GM18508 (cell line): ENCODE measurements around the gene RXRA.

Source experiments
- ATAC-seq: cut with Tn5 transposase; IDR thresholded peaks from one replicate; pipeline ENCODE4 v1.9.1; 2021; ENCODE audit warnings: moderate number of reproducible peaks; ENCODE audit not compliant: insufficient read depth, unreplicated experiment

The RXRA gene

DNA sequence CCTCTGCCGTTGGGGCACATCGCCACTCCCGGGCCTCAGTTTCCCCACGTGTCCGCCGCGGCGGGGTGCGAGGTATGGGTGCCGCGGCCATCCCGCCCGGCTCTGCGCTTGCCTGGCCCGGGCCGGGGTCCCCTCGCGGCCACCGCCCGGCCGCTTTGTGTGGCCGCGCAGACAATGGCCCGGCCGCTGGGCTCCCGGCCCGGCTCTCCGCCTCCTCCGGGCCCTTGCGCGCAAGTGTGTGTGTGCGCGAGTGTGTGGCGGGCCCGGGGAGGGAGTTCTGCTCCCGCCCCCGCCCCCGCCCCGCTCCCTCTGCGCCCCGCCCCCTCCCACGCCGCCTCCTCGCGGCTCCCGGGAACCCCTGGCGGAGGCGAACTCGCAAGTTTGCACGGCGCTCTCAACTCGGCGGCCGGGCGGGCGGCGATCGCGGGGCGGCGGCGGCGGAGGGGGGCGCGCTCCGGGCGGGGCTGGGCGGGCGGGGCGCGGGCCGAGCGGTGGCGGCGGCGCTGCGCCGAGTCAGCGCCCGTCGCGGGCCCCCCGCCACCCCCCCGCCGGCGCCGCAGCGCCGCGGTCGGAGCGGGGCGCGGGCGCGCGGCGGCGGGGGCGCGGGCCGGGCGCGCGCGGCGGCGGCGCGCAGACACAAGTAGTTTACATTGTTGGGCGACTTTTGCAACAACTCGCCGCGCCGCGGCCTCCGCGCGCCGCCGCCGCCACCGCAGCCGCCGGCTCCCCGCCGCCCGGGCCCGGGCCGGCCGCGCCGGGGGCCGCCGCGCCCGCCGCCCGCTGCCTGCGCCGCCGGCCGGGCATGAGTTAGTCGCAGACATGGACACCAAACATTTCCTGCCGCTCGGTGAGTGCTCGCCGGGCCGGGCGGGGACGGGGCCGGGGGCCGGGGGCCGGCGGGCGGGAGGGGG, at the start of gene RXRA:
TSS of gene RXRA (plus strand) at position 643 of the 911 bp plus-strand sequence. CDS start at position 820, 177 bp downstream.
- ATAC-seq: no peak

DNA sequence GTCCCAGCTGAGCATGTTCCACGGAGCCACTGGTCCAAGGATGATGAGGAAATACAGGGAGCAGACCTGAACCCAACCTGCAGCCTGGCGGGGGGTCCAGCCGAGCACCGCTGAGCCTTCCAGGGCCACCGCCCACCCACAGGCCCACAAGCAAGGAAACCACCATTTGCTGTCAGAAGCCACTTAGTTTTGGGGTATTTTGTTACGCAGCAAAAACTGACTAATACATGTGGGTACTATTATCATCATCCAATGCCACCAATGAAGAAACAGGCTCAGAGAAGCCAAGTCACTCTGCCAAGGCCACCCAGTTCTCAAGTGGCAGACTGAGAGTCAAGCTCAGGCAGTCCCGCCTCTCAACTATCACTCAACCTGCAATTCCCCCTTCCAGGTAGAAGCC, 48.0 kb upstream of the RXRA start:
- ATAC-seq: no peak

DNA sequence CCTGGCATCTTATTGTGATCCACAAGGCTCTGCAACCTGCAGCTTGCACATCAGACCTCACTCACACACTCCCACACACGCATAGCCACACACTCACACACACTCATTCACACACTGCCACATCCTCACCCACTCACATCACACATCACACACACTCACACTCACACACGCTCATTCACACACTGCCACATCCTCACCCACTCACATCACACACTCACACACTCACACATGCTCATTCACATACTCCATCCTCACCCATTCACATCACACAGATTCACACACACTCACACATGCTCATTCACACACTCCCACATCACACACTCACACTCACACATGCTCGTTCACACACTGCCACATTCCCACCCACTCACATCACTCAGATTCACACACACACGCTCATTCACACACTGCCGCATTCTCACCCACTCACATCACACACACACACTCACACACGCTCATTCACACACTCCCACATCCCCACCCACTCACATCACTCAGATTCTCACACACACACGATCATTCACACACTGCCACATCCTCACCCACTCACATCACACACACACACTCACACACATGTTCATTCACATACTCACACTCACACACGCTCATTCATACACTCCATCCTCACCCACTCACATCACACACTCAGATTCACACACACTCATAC, 47.1 kb upstream of the RXRA start:
- ATAC-seq: no peak

DNA sequence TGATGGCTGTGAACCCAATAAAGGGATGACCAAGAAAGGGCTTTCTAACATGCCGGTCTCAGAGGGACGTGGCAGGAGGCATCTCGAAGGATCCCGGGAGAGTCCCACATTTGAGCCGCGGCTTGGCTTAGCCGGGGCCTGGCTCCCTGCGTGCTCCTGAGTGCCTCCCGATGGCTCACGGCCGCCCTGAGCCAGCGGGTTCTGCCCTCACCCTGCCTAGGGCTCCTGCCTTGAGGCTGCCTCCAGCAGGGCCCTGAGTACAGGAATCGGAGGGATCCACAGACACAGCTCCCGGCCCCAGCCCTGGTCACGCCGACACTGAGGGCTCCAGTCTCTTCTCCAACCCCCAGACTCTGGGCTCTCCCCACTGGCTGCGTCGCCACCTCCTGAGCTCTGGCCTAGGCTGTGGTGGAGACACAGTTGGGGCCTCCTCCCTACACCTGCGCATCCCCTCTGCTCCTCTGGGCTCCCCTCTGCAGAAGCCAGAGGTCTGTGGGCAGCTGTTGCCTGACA, 44.1 kb upstream of the RXRA start:
- no peak for ATAC-seq

DNA sequence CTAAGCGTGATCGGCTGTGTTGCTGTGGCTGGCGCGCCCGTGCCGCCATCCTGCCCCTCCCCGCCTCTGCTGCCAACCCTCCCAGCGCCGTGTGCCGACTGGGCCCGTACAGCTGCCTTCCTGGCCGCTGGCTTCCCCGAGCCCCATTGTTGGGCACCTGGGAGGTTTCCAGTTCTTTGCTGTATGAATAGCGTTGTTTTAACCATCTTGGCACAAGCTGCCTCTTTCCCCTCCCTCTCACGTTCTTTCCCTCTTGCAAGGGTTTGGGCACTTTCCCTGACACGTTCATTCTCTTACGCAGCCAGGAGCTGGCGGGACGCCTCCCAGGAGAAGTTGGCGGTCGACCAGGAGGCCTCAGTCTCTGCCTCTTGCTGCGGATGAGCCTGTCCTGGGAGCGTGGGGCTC, 43.1 kb upstream of the RXRA start:
- no peak for ATAC-seq

DNA sequence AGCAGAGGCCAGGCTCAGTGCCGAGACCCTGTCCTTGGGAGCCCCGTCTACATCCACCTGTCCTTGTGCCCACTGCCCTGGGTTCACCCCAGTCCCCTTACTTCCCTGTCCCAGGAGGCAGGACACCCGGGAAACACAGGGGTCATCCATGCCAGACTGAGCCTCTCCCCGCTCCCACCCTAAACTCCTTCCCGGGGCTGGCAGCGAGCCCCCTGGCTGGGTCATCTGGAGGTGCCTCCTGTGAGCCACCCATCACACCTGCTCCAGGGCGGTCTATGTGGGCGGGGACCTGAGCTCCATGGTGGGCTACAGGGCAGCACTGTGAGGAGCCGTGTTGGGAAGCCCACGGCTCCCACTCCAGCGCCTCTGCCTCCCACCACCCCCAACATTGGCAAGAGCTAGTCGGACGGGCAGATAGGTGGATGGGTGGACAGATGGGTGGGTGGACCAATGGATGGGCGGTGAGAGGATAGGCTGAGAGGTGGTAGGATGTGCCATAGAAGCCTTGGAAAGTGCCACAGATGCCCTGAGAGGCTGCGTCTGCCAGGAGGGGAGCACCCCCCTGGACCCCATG, 42.5 kb upstream of the RXRA start:
- no peak for ATAC-seq

DNA sequence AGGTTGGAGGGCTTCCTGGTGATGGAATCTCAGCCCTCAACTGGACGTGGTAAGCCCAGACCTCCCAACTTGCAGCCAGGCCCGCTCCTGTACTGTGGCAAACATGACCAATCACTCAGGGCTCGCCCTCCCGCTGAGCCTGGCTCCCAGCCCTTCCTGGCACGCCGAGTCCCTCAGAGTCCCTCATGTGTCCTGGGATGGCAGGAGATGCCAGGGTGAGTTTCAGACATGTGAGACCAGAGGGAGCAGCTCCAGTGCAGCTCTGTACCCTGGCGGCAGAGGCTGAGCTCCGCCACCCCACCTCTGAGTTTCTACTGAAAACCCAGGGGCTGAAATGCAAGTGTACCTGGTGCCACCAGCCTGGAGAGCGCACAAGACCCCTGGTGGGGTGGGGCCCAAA, 42.0 kb upstream of the RXRA start:
- ATAC-seq: no peak

GRCh38 chr9:134284741-134285140, 41.5 kb upstream of the RXRA start:
- no peak for ATAC-seq

DNA sequence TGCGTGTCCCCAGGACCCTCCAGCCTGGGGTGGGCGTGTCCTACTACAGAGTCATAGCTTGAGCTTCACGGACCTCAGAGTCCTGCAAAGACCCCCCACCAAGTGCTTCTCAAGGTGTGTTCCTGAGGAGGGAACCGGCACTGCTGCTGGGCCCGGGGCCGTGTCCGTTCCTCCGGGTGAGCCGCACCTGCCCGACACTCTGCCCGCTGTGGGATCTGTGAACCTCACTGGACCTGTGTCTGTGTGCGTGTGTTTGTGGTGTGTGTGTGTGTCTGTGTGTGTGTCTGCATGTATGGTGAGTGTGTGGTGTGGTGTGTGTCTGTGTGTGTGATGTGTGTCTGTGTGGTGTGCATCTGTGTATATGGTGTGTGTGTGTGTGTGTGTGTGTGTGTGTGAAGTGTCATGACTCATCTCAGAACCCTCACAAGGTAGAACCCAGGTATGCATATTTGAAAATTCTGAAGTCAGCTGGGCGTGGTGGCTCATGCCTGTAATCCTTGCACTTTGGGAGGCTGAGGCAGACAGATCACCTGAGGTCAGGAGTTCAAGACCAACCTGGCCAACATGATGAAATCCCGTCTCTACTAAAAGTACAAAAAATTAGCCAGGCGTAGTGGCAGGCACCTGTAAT, 40.9 kb upstream of the RXRA start:
- ATAC-seq: no peak

- ATAC-seq: no peak
Observed at GRCh38 chr9:134286471-134287245, 39.6 kb upstream of the RXRA start.

GRCh38 chr9:134287591-134288491, 38.4 kb upstream of the RXRA start:
- no peak for ATAC-seq

- ATAC-seq: no peak
Observed at GRCh38 chr9:134288746-134289145, 37.5 kb upstream of the RXRA start.

DNA sequence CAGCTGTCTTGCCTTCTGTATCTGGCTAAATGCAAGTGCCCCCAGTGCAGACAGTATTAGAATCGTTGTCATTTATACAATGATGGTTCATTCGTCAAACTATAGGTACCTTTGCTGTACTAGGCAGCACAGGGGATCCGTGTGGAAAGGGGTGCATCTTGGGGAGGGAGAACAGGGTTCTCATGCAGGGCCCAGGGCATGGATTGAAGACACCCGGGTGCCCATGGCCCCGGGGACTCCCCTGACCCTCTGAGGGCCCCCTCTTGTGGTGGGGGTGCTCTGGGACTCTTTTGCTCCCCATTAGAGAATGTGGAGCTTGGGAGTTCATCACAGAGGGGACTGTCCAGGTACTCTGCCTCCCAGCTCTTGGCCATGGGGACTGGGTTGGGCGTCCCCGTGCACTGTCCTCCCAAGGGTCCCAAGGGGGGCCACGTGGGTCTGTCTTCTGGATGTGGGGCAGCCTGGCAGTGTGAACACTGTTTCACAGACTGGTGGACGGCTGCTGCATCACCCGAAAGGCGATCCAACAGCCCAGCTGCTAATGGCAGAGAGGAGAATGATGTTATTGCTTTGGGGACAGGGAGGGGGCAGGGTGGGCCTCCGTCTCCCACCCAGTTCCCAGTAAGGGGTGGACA, 36.9 kb upstream of the RXRA start:
- ATAC-seq: no peak

DNA sequence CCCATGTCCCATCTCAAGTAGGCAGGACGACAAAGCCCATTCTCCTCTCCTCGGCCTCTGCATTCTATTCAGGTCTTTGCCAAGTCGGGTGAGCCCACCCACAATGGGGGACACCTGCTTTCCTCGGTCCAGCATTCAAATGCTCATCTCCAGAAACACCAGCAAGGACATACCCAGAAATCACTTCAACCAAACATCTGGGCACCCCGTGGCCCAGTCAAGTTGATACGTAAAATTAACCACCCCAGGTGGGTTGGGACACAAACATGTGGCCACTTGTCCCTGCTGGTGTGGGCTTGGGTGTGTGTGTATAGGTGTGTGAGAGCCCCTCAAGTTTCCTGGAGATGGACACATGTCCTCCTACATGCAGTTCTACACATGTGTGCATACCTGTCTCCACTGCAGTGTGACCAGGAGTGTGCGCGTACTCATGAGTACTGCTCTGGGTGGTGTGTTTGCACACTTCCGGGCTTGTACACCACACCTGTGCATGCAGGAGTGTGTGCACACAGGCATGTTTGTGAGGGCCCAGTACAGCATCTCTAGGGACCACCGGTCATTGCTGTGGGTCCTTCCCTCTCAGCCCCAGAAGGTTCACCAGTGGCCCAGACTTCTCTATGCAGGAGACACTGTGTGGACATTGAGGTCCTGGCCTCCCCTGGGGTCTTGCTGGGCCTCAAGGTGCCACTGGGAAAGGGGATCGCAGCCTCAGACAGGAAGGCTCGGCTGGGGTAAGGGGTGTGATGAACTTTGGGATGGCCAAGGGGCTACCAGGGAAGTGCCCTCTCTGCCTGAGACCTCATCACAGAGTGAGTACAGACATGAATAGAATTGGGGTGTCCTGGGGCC, 35.4 kb upstream of the RXRA start:
- ATAC-seq: no peak

DNA sequence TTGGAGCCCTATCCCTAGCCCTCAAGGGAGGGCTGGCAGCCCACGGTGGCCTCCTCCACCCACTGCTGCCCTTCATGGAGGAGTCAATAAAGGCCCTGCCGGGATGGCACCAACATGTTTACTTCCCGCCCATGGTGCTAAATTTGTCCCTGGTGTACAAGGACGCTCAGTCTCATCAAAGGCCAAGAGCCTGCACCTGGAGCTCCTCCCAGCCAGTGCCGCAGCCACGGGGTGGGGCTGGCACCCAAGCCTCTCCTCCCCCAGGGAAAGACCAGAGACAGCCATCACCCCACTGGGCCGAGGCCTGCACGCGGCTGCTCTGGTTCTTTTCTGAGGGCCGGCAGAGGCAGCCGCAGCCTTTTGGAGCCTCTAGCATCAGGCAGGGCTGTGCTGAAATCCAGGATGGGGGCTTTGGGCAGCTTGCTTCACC, 34.8 kb upstream of the RXRA start:
- no peak for ATAC-seq

GRCh38 chr9:134291961-134292871, 34.0 kb upstream of the RXRA start:
- no peak for ATAC-seq
